CD1c-positive myeloid dendritic cell (primary cell): ENCODE results near the gene KLF3.
A peak's percentile ranks its signal among the peaks of the same experiment; 100 is the strongest.

Source experiments
- DNase-seq: peaks from one replicate; pipeline ENCODE4 v3.0.0-alpha.2; 2016; ENCODE audit errors: extremely low spot score

The KLF3 gene

DNA sequence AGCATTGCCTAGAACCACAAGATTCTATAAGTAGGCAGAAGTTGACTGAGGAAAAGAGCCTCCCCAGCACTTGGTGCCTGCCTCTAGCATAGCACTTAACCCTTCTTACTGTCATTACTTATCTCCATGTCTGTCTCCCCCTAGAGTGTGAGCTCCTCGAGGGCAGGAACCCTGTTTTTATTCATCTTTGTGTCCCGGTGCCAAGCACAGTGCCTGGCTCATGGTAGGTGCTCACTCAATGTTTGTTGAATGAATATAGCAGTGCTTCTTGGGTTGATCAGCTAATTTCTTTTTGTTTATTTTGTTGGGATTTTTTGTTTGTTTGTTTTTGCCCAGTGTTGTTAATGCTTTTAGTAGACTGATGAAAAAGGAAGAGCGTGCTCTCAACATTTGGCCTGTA, 30.3 kb downstream of the KLF3 start:
- DNase-seq: no peak

DNA sequence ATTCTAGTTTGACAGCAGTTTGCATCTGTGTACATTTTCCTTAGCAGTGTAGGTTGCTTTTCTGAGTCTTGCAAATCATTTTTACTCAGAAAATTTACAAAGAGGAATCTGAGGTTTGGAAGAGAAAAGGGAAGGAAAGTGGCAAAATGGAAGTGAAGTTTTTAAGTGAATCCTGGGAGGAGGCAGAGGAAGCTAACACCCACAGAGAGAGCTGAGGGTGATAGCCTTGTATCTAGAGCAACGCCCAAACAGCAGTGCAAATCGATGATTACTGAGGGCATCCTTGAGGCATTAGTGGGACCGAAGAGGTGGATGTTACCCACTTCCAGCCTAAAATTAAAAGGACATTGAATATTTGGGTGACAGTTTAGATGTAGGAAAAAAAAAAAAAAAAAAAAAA, 31.8 kb downstream of the KLF3 start:
- DNase-seq: peak; percentile 44

DNA sequence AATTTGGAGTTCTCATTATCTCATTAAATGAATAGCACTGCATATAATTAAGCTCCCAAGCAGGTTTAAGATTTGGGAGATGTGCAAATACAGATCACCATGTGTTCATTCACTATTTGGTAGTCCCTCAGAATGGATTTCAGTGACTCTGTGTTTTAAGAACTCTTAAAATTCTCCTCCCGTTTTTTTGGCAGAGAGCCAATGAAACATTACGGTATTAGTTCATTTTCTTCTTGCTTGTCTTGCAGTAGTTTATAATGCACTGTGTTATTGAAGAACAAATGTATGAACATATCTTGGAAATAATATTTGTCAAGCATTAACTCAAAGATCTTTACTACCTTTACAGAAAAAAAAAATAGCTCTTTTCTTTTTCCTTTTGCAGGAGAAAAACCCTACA, 32.7 kb downstream of the KLF3 start:
- no peak for DNase-seq

- DNase-seq: no peak
These were observed 34.2 kb downstream of the KLF3 start for GRCh38 chr4:38698176-38698575.

GRCh38 chr4:38699112-38699511, 35.1 kb downstream of the KLF3 start:
- no peak for DNase-seq

DNA sequence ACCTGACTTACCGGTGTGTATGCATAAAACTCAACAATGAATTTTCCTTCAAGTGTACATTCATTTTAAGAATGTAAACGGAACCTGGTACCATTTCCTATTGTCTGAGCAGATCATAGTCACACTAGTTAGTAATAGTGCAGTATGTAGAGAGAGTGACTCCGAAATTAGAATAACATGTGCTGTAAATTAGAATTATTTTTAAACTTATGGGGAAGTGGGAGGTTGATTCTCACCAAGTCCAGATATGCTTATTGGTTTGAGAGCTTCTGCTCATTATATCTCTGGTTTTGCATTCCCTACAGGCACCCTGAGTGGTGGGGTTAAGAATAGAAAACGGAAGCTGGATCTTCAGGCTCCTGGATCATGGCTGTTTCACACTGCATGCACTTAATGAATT, 39.6 kb downstream of the KLF3 start:
- DNase-seq: no peak

DNA sequence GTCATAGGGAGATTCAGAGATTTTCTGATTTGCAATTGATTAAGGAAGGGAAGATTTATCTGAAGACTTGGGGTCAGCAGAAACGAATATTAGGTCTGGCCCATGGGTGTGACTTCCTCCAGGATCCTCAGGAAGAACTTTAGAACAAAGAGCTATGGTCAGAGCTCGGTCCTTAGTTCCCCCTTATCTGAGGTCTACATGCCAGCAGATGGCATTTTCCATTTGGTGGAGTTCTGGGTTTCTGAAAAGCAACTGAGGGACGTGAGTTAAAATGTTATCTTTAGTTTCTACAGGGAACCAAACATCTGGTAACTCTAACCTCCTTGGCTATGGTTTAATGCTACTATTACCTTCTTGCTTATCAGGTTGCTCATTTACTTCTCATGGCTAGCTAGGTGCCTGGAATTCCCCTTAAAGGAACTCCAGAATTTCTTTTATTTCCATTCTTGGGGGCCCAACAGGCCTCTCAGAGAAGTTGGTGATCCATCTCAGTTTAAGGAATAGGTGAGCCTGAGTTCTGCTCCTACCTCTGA, 40.7 kb downstream of the KLF3 start:
- no peak for DNase-seq

DNA sequence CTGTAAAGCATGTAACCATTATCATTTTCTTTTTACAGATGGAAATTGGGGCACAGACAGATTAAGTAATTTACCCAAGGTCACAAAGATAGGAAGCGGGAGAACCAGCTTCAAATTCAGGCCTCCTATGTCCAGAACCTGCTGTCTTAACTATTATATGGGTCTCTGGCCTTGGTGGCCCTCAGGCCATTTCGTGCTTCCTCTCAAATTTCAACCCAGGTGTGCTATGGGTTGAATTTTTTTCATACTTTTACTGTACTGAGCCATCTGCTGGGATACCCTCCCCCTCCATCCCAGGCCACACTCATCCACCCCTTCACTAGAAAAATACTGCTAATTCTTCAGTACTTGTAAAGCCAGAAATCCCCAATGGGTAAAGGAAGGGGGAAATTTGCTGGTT, 42.3 kb downstream of the KLF3 start:
- DNase-seq: no peak

- no peak for DNase-seq
These were observed 46.1 kb downstream of the KLF3 start for GRCh38 chr4:38710053-38710452.

GRCh38 chr4:38711066-38711465, 47.1 kb downstream of the KLF3 start:
- DNase-seq: no peak

DNA sequence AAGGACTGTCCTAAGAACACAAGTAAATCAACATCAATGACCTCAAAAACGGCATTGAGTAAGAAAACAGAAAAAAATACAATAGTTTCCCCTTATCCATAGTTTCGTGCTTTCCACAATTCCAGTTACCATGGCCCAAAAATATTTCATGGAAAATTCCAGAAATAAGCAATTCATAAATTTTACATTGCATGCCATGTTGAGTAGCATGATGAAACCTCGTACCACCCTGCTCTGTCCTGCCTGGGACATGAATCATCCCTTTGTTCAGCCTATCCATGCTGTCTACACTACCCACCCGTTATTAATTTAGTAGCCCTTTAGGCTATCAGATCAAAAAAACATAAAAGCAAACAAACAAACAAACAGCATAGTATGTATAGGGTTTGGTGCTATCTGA, 51.1 kb downstream of the KLF3 start:
- DNase-seq: no peak

- no peak for DNase-seq
These were observed 52.3 kb downstream of the KLF3 start for GRCh38 chr4:38716256-38716655.

DNA sequence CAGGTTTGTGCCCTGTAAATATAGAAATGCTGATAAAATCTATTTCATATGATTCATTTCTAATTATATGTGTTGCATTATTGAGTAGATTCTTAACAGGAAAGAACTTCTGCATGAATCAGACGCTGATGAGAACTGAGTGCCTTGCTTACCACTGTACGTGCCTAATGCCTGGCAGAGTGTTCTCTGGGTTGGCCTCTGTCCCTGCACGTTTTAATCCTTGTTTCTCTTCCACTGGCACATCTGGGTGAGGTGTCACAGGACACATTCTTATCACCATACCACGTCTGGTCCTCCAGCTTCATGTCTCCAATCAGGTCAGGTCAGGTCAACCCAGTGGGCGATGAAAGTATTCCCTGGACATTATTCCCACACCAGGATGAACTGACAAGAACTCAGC, 53.6 kb downstream of the KLF3 start:
- no peak for DNase-seq

DNA sequence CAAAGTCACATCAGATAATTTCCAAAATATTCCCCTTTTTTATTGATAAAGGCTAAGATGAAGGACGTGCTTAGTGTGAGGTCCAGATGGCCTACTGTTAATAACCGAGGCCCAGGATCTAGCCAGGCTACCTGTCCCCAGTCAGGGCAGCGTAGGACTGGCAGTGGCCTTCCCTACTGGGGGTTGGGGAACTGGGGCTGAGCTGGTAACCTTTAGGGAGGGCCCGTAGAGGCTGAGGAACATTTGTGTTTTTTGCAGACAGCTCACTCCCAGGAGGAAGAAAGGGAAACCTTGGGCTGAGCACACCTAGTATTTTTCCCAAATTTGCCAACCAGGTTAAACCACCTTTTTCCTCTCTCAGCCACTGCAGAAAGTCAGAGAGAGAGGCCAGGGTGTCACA, 59.1 kb downstream of the KLF3 start:
- no peak for DNase-seq

DNA sequence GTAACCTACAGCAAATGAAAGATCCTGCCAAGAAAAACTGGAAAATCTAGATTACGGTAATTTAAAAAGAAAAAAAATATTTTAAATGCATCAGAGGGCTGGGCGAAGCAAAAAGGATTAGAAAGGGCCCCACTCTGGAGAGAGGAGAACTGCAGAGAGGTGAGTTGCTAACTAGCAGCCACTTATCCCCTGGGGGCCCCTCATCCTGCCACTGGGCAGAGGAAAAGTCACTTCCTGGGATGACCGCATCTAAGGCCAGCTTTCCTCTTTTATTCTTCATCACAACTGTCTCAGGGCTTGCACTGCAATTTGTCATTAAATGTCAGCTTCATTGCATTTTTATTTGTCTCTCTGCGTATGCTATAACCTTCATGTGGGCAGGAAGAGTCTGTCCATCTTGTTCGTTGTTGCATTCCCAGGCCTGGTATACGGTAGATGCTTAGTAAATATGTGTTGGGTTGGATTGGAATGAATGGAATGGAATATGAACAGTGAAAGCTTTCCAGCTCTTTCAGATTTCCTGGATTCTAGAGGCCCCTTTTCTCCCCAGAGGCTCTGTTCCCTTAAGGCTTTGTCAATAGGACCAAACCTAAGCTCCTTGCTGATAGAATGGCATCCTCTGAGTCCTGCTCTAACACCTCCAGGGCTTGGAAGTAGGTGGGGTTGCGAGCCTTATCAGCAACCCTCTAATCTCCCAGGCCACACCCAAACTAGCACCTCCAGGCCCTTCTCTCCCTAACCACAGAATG, 59.9 kb downstream of the KLF3 start:
- no peak for DNase-seq

DNA sequence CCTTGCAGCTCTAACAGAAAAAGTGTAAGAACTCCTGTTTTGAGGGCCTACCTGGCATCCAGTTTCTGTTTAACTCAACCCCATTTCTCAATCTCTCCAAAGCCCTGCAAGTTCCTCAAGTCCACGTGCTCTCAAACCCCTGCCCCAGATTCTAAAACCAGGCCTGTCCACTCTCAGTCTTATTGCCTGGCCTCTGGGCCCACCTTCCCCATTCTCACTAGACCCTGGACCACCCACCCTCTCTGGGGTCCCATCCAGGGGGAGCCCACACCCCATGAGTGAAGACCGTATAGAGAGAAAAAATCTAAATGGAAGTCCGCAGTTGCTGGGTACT, 60.4 kb downstream of the KLF3 start:
- no peak for DNase-seq

GRCh38 chr4:38728631-38729141, 64.7 kb downstream of the KLF3 start:
- no peak for DNase-seq

- no peak for DNase-seq
These were observed 66.5 kb downstream of the KLF3 start for GRCh38 chr4:38730493-38730829.

GRCh38 chr4:38730830-38731646, 67.0 kb downstream of the KLF3 start:
- DNase-seq: peak; percentile 87

- DNase-seq: no peak
These were observed 69.7 kb downstream of the KLF3 start for GRCh38 chr4:38733663-38734062.

- DNase-seq: peak; percentile 60
These were observed 70.4 kb downstream of the KLF3 start for GRCh38 chr4:38734446-38734845.

DNA sequence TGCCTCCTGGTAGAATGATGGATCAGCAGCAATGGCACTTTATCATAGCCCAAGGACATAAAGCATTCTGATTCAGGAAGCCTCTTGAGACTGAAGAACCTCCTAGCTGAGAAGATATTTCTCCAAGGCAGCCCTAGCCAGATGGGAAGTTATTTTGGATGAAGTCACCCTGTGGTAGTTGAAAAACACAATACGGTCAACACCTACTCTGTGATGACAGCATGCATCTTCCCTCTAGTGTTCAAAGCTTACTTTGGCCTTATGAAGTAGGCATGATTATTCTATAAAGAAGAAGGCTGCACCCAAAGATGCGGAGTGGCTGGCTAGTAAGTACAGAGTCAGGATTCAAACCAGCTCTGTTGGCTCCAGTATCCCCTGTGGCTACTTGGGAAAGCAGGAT, 70.9 kb downstream of the KLF3 start:
- peak; percentile 75 for DNase-seq

GRCh38 chr4:38735870-38736269, 71.9 kb downstream of the KLF3 start:
- no peak for DNase-seq
